IgD-negative memory B cell (primary cell): ENCODE data around the gene TPRN. TPM values are rescaled to one million over a fixed set of nuclear protein-coding genes. Genes with fewer than 3 reads are reported as not detected.

Experiments used
- H3K27ac Mint-ChIP-seq, 3 donors: one replicate each; pipeline ENCODE4 v1.8.0; 2020 to 2022; ENCODE audit warnings: mild to moderate bottlenecking in 3 of 3, mixed read lengths in 3 of 3, moderate library complexity in 1 of 3
- H3K27me3 Mint-ChIP-seq: one replicate; pipeline ENCODE4 v1.8.0; 2021; ENCODE audit warnings: mixed read lengths
- H3K36me3 Mint-ChIP-seq: one replicate; pipeline ENCODE4 v1.8.0; 2020; ENCODE audit warnings: mild to moderate bottlenecking, mixed read lengths
- H3K4me1 Mint-ChIP-seq, 3 donors: one replicate each; pipeline ENCODE4 v1.8.0; 2020 to 2022; ENCODE audit warnings: mixed read lengths in 3 of 3, mild to moderate bottlenecking in 1 of 3
- H3K4me3 Mint-ChIP-seq, 4 donors: one replicate each; pipeline ENCODE4 v1.8.0; 2020 to 2022; ENCODE audit warnings: mild to moderate bottlenecking in 4 of 4, mixed read lengths in 4 of 4, moderate library complexity in 3 of 4
- H3K9me3 Mint-ChIP-seq, 3 donors: one replicate each; pipeline ENCODE4 v1.8.0; 2020 to 2021; ENCODE audit warnings: mixed read lengths in 3 of 3, mild to moderate bottlenecking in 1 of 3
- polyA plus RNA-seq: library from polyadenylated mRNA; unstranded; fragments of 300-500 nt; fragmentation: Illumina TruSeq; gene quantifications from one replicate; pipeline ENCODE4 v1.2.3, GENCODE V29; 2021

TPRN gene
- polyA plus RNA-seq, 1 donor from 2014 or later, result 0.66 TPM

- H3K27me3 Mint-ChIP-seq, result peaks cover 4% of the 10 kb centered on the region
- no peaks in the 10 kb centered on the region for H3K36me3 Mint-ChIP-seq
- peak overlapping the region; percentile 50 to 90 (median 88) for H3K27ac Mint-ChIP-seq
- H3K9me3 Mint-ChIP-seq, result no peaks in the 10 kb centered on the region
- peaks cover 0 to 4% (median 2%) of the 10 kb centered on the region in 3 donors for H3K4me1 Mint-ChIP-seq
- peak overlapping the region; percentile 76 to 94 (median 88) for H3K4me3 Mint-ChIP-seq
Measured at GRCh38 chr9:137223078-137223970, 22.8 kb upstream of the TPRN start.

GRCh38 chr9:137222190-137223077 lies 21.9 kb upstream of the TPRN start, which contains the start of gene RNF208:
TSS of gene RNF208 (minus strand) at chr9:137222240. CDS start at chr9:137221212, 1,028 bp downstream.
- peaks cover 2% of the 10 kb centered on the region for H3K27me3 Mint-ChIP-seq
- H3K36me3 Mint-ChIP-seq, result no peaks in the 10 kb centered on the region
- H3K4me3 Mint-ChIP-seq, result peak within 1 kb of the TSS; percentile 76 to 94 (median 88)
- peak within 1 kb of the TSS; percentile 50 to 90 (median 78) for H3K27ac Mint-ChIP-seq
- H3K4me1 Mint-ChIP-seq, result peaks cover 0 to 2% (median 2%) of the 10 kb centered on the region in 3 donors
- H3K9me3 Mint-ChIP-seq, result no peaks in the 10 kb centered on the region

- H3K4me3 Mint-ChIP-seq, result peak overlapping the region in 1 of 4 donors; percentile 23
- peaks cover 1% of the 10 kb centered on the region for H3K27me3 Mint-ChIP-seq
- H3K4me1 Mint-ChIP-seq, result peaks cover 0 to 2% (median 2%) of the 10 kb centered on the region in 3 donors
- H3K9me3 Mint-ChIP-seq, result no peaks in the 10 kb centered on the region
- H3K27ac Mint-ChIP-seq, result no peak overlapping the region
- no peaks in the 10 kb centered on the region for H3K36me3 Mint-ChIP-seq
Measured at GRCh38 chr9:137221506-137222111, 21.1 kb upstream of the TPRN start.

GRCh38 chr9:137221095-137221505 lies 20.6 kb upstream of the TPRN start:
- Mint-ChIP-seq H3K27ac (no peak overlapping the region), H3K9me3 (no peaks in the 10 kb centered on the region), H3K4me1 (peaks cover 0 to 2% (median 2%) of the 10 kb centered on the region in 3 donors), H3K27me3 (peaks cover 1% of the 10 kb centered on the region), H3K36me3 (no peaks in the 10 kb centered on the region), H3K4me3 (peak overlapping the region in 3 of 4 donors; percentile 20 to 46 (median 28))

- Mint-ChIP-seq H3K36me3 (no peaks in the 10 kb centered on the region), H3K27me3 (peaks cover 1% of the 10 kb centered on the region), H3K27ac (no peak overlapping the region), H3K9me3 (no peaks in the 10 kb centered on the region), H3K4me3 (peak overlapping the region in 3 of 4 donors; percentile 20 to 57 (median 46)), H3K4me1 (peaks cover 0 to 2% (median 2%) of the 10 kb centered on the region in 3 donors)
Measured at GRCh38 chr9:137220317-137221094, 20.0 kb upstream of the TPRN start.

- H3K27me3 Mint-ChIP-seq, result peaks cover 1% of the 10 kb centered on the region
- no peaks in the 10 kb centered on the region for H3K9me3 Mint-ChIP-seq
- H3K4me3 Mint-ChIP-seq, result no peak overlapping the region
- H3K27ac Mint-ChIP-seq, result no peak overlapping the region
- no peaks in the 10 kb centered on the region for H3K36me3 Mint-ChIP-seq
- peaks cover 0 to 2% (median 2%) of the 10 kb centered on the region in 3 donors for H3K4me1 Mint-ChIP-seq
Measured at GRCh38 chr9:137219757-137220316, 19.3 kb upstream of the TPRN start.

- H3K4me3 Mint-ChIP-seq, result no peak overlapping the region
- no peaks in the 10 kb centered on the region for H3K36me3 Mint-ChIP-seq
Measured at GRCh38 chr9:137218754-137219271, 18.3 kb upstream of the TPRN start.

GRCh38 chr9:137218212-137218753 lies 17.7 kb upstream of the TPRN start:
- Mint-ChIP-seq H3K27ac (no peak overlapping the region), H3K4me1 (no peaks in the 10 kb centered on the region), H3K4me3 (no peak overlapping the region), H3K27me3 (peaks cover 1% of the 10 kb centered on the region), H3K36me3 (no peaks in the 10 kb centered on the region), H3K9me3 (no peaks in the 10 kb centered on the region)

More at GRCh38 chr9:137218754-137219271, 18.3 kb upstream of the TPRN start:
- Mint-ChIP-seq H3K4me1 (no peaks in the 10 kb centered on the region), H3K9me3 (no peaks in the 10 kb centered on the region), H3K27ac (no peak overlapping the region), H3K27me3 (peaks cover 1% of the 10 kb centered on the region)

- H3K36me3 Mint-ChIP-seq, result no peaks in the 10 kb centered on the region
- H3K4me1 Mint-ChIP-seq, result no peaks in the 10 kb centered on the region
- peaks cover 1% of the 10 kb centered on the region for H3K27me3 Mint-ChIP-seq
- no peaks in the 10 kb centered on the region for H3K9me3 Mint-ChIP-seq
- H3K27ac Mint-ChIP-seq, result no peak overlapping the region
- H3K4me3 Mint-ChIP-seq, result peak overlapping the region in 1 of 4 donors; percentile 63
Measured at GRCh38 chr9:137217276-137218211, 17.0 kb upstream of the TPRN start.

GRCh38 chr9:137216188-137216965 lies 15.8 kb upstream of the TPRN start:
- H3K4me1 Mint-ChIP-seq, result no peaks in the 10 kb centered on the region
- H3K27ac Mint-ChIP-seq, result no peak overlapping the region
- H3K9me3 Mint-ChIP-seq, result no peaks in the 10 kb centered on the region
- no peak overlapping the region for H3K4me3 Mint-ChIP-seq
- peaks cover 1% of the 10 kb centered on the region for H3K27me3 Mint-ChIP-seq
- H3K36me3 Mint-ChIP-seq, result peaks cover under 1% of the 10 kb centered on the region

GRCh38 chr9:137215196-137215986 lies 14.8 kb upstream of the TPRN start:
- Mint-ChIP-seq H3K36me3 (peaks cover 1% of the 10 kb centered on the region), H3K9me3 (no peaks in the 10 kb centered on the region), H3K4me1 (no peaks in the 10 kb centered on the region), H3K27me3 (peaks cover 1% of the 10 kb centered on the region), H3K4me3 (no peak overlapping the region), H3K27ac (no peak overlapping the region)
